ENCODE data around the gene PRKACG.

PRKACG gene

DNA sequence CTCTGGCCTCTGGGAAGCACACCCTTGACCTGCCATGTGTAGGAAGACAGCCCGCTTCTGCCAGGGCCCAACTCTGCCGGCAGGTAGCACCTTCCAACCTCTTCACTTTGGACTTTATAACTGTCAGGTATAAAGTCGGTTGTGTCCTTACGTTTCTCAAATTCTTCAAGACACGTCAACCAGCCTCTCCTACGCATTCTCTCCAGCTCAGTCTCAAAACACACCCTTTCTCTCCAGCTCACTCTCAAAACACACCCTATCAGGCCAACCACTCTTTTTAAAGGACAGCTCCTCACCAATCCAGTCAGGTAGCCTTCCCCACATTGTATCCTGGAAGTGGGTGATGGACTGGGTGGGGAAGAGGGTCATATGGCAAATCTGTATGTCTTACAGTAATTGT, 35.2 kb upstream of the PRKACG start:
- TF ChIP-seq, protein P1, sequence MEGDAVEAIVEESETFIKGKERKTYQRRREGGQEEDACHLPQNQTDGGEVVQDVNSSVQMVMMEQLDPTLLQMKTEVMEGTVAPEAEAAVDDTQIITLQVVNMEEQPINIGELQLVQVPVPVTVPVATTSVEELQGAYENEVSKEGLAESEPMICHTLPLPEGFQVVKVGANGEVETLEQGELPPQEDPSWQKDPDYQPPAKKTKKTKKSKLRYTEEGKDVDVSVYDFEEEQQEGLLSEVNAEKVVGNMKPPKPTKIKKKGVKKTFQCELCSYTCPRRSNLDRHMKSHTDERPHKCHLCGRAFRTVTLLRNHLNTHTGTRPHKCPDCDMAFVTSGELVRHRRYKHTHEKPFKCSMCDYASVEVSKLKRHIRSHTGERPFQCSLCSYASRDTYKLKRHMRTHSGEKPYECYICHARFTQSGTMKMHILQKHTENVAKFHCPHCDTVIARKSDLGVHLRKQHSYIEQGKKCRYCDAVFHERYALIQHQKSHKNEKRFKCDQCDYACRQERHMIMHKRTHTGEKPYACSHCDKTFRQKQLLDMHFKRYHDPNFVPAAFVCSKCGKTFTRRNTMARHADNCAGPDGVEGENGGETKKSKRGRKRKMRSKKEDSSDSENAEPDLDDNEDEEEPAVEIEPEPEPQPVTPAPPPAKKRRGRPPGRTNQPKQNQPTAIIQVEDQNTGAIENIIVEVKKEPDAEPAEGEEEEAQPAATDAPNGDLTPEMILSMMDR (IDR thresholded peaks at IDR 0.05; ENCODE audit: low read depth, low read length, missing control alignments), result no peak
- no peak for DNase-seq (ENCODE audit: extremely low read depth, low read depth)
- no peak overlapping the region for H3K4me3 ChIP-seq (replicated peaks; ENCODE audit: low read depth, low read length)

- no peak for DNase-seq (ENCODE audit: extremely low read depth, low read depth)
- TF ChIP-seq, protein P1 (IDR thresholded peaks at IDR 0.05; ENCODE audit: low read depth, low read length, missing control alignments), result no peak
- H3K4me3 ChIP-seq (replicated peaks; ENCODE audit: low read depth, low read length), result no peak overlapping the region
These were observed 33.5 kb upstream of the PRKACG start for GRCh38 chr9:69047371-69047770.

DNA sequence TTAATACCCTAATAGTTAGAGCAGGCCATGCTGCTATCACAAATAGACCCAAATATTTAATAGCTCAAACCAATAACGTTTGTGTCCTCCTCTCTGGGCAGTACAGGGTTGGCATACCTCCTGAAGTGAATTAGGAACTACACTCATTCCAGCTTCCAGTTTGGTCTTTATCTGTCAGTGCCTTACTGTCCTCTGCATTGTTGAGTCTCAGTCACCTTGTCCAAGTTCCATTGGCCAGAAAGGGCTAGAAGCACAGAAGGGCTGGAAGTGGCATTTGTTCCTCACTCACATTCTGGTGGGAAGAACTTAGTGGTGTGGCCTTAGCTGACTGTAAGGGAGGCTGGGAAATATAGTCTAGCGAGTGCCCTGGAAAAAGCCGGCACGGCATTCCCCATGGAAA, 32.8 kb upstream of the PRKACG start:
- H3K4me3 ChIP-seq (replicated peaks; ENCODE audit: low read depth, low read length), result no peak overlapping the region
- TF ChIP-seq, protein P1 (IDR thresholded peaks at IDR 0.05; ENCODE audit: low read depth, low read length, missing control alignments), result no peak
- no peak for DNase-seq (ENCODE audit: extremely low read depth, low read depth)

GRCh38 chr9:69045821-69046220, 31.9 kb upstream of the PRKACG start:
- no peak for DNase-seq (ENCODE audit: extremely low read depth, low read depth)
- TF ChIP-seq, protein P1 (IDR thresholded peaks at IDR 0.05; ENCODE audit: low read depth, low read length, missing control alignments), result no peak
- no peak overlapping the region for H3K4me3 ChIP-seq (replicated peaks; ENCODE audit: low read depth, low read length)

- peak; percentile 70 for DNase-seq (ENCODE audit: extremely low read depth, low read depth)
- H3K4me3 ChIP-seq (replicated peaks; ENCODE audit: low read depth, low read length), result no peak overlapping the region
- TF ChIP-seq, protein P1 (IDR thresholded peaks at IDR 0.05; ENCODE audit: low read depth, low read length, missing control alignments), result no peak
These were observed 30.6 kb upstream of the PRKACG start for GRCh38 chr9:69044240-69045219.

DNA sequence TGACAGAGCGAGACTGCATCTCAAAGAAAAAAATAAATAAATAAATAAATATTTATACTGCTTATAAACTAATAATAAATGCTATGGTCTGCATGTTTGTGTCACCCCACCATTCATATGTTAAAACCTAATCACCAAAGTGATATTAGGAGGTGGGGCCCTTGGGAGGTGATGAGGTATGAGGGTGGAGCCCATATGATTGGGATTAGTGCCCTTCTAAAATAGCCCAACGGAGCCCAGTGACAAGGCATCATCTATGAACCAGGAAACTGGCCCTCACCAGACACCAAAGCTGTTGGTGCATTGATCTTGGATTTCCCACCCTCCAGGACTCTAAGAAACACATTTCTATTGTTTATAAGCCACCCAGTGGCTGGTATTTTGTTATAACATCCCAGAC, 26.7 kb upstream of the PRKACG start:
- no peak for DNase-seq (ENCODE audit: extremely low read depth, low read depth)
- no peak overlapping the region for H3K4me3 ChIP-seq (replicated peaks; ENCODE audit: low read depth, low read length)
- TF ChIP-seq, protein P1 (IDR thresholded peaks at IDR 0.05; ENCODE audit: low read depth, low read length, missing control alignments), result no peak
